KMS-11 (cell line): Measurements from ENCODE around the gene AGFG2.

Source experiments
- H2AFZ ChIP-seq: fragments of 200-600 bp; sonication (generic); 2 replicates; pipeline ENCODE4 v1.6.1; 2016; ENCODE audit warnings: antibody characterized with exemption, mixed run types, low read depth
- H3K27ac ChIP-seq: fragments of 200-600 bp; sonication (generic); 2 replicates; pipeline ENCODE4 v1.6.1; 2016; ENCODE audit warnings: mild to moderate bottlenecking, mixed run types
- H3K27me3 ChIP-seq: fragments of 200-600 bp; sonication (generic); 2 replicates; pipeline ENCODE4 v1.6.1; 2017; ENCODE audit warnings: mild to moderate bottlenecking, low read depth, mixed run types, moderate library complexity; ENCODE audit not compliant: insufficient read depth
- H3K36me3 ChIP-seq: fragments of 200-600 bp; sonication (generic); 2 replicates; pipeline ENCODE4 v1.6.1; 2017; ENCODE audit warnings: mild to moderate bottlenecking, mixed run types; ENCODE audit not compliant: insufficient read depth
- H3K4me1 ChIP-seq: fragments of 200-600 bp; sonication (generic); 2 replicates; pipeline ENCODE4 v1.6.1; 2016; ENCODE audit warnings: mild to moderate bottlenecking, low read depth, mixed run types; ENCODE audit not compliant: poor library complexity, severe bottlenecking
- H3K4me2 ChIP-seq: fragments of 200-600 bp; sonication (generic); 2 replicates; pipeline ENCODE4 v1.7.0; 2016; ENCODE audit warnings: mild to moderate bottlenecking, mixed run types
- H3K4me3 ChIP-seq: fragments of 200-600 bp; sonication (generic); IDR thresholded peaks from 2 replicates; pipeline ENCODE4 v1.6.1; 2017; ENCODE audit warnings: low read depth, low read length, mixed read lengths; ENCODE audit not compliant: insufficient read depth
- H3K79me2 ChIP-seq: fragments of 200-600 bp; sonication (generic); 2 replicates; pipeline ENCODE4 v1.6.1; 2016; ENCODE audit warnings: low read depth, mixed run types; ENCODE audit not compliant: insufficient read depth
- H3K9ac ChIP-seq: fragments of 200-600 bp; sonication (generic); 2 replicates; pipeline ENCODE4 v1.6.1; 2016; ENCODE audit warnings: mild to moderate bottlenecking, mixed run types
- H4K20me1 ChIP-seq: fragments of 200-600 bp; sonication (generic); 2 replicates; pipeline ENCODE4 v1.6.1; 2016; ENCODE audit warnings: mild to moderate bottlenecking, mixed run types; ENCODE audit not compliant: insufficient read depth
- CTCF ChIP-seq: fragments of 200-600 bp; sonication (generic); conservative IDR thresholded peaks from 2 replicates; pipeline ENCODE4 v1.6.1; 2017; ENCODE audit warnings: low read depth, mild to moderate bottlenecking, antibody characterized with exemption, low read length, moderate library complexity, mixed read lengths

AGFG2 gene

GRCh38 chr7:100613412-100614175 lies 74.6 kb downstream of the AGFG2 start:
- Histone ChIP-seq H2AFZ (no peak overlapping the region), H3K9ac (no peak overlapping the region), H3K4me3 (no peak overlapping the region), H3K79me2 (no peaks in the 10 kb centered on the region), H3K4me1 (peaks cover 5% of the 10 kb centered on the region), H3K4me2 (no peak overlapping the region; the same call in 1 of the 2 replicates), H4K20me1 (no peaks in the 10 kb centered on the region), H3K27me3 (peaks cover 19% of the 10 kb centered on the region; the same call in 1 of the 2 replicates), H3K27ac (no peak overlapping the region), H3K36me3 (no peaks in the 10 kb centered on the region)
- no peak for TF ChIP-seq CTCF

- Histone ChIP-seq H3K9ac (no peak overlapping the region), H2AFZ (no peak overlapping the region), H4K20me1 (no peaks in the 10 kb centered on the region), H3K36me3 (no peaks in the 10 kb centered on the region), H3K79me2 (no peaks in the 10 kb centered on the region), H3K4me2 (no peak overlapping the region), H3K27ac (no peak overlapping the region), H3K4me1 (peaks cover 5% of the 10 kb centered on the region), H3K4me3 (no peak overlapping the region), H3K27me3 (peaks cover 19% of the 10 kb centered on the region)
- TF ChIP-seq CTCF, result no peak
Measured at GRCh38 chr7:100614308-100614861, 75.4 kb downstream of the AGFG2 start.
